Stomach (tissue), 9 donors: ENCODE results near the gene CDPF1. TPM values are rescaled to one million over a fixed set of nuclear protein-coding genes. Genes with fewer than 3 reads are reported as not detected.
A peak's percentile ranks its signal among the peaks of the same experiment; 100 is the strongest.

Experiments
- DNase-seq, 2 donors: peaks; one replicate each; pipeline versions ENCODE4 v3.0.0 to v3.0.0-alpha.2; 2013 to 2019
- H3K27ac ChIP-seq, 5 donors: fragments of 200-600 bp in 4 of 5; sonication (generic) in 4 of 5; one replicate each; pipeline ENCODE4 v1.5.1; 2013 to 2019; ENCODE audit warnings: mild to moderate bottlenecking in 1 of 5, moderate library complexity in 1 of 5
- H3K27me3 ChIP-seq, 3 donors: fragments of 200-600 bp; sonication (generic); one replicate each; pipeline ENCODE4 v1.5.1; 2017 to 2019; ENCODE audit warnings: mixed run types in 1 of 3
- H3K36me3 ChIP-seq, 4 donors: fragments of 200-600 bp; sonication (generic); 1 replicate in 3 of 4; 2 replicates in 1 of 4; pipeline ENCODE4 v1.5.1; 2016 to 2019
- H3K4me1 ChIP-seq, 4 donors: fragments of 200-600 bp; sonication (generic); one replicate each; pipeline ENCODE4 v1.5.1; 2016 to 2019
- H3K4me3 ChIP-seq, 4 donors: fragments of 200-600 bp; sonication (generic) in 3 of 4; one replicate each; pipeline ENCODE4 v1.5.1; 2016 to 2019; ENCODE audit warnings: mild to moderate bottlenecking in 1 of 4
- H3K9me3 ChIP-seq, 4 donors: fragments of 200-600 bp; sonication (generic); one replicate each; pipeline ENCODE4 v1.5.1; 2016 to 2019
- EP300 ChIP-seq: sonication (generic); formaldehyde crosslinking; IDR thresholded peaks from one replicate; pipeline ENCODE4 v1.6.1; 2017; ENCODE audit warnings: antibody characterized with exemption
- POLR2A ChIP-seq, 4 donors: fragments of 450-650 bp; IDR thresholded peaks; one replicate each; pipeline ENCODE4 v1.6.1; 2016; ENCODE audit warnings: antibody characterized with exemption in 4 of 4, control low read depth in 2 of 4, mild to moderate bottlenecking in 1 of 4, moderate library complexity in 1 of 4
- POLR2AphosphoS5 ChIP-seq, 3 donors: sonication (generic); formaldehyde crosslinking; IDR thresholded peaks; one replicate each; pipeline ENCODE4 v1.6.1; 2016; ENCODE audit warnings: antibody characterized with exemption in 3 of 3
- WGBS, 5 donors: extraction: QIAGEN DNeasy Blood & Tissue Kit in 3 of 5; methylation state at CpG; one replicate each; pipeline versions ENCODE4 v1.1.5 to v1.1.7; 2013 to 2018; 5-methylcytosine and 5-hydroxymethylcytosine counted together
- intact Hi-C: fragments of 100-400 bp; cut with DNase I; formaldehyde crosslinking; loops from one replicate; pipeline ENCODE4 v1.15.1; 2023; ENCODE audit warnings: low total_unique reads
- polyA plus RNA-seq, 3 donors: library from polyadenylated mRNA; stranded (reverse); fragments of 200-250 nt; gene quantifications; one replicate each; pipeline ENCODE4 v1.2.3, GENCODE V29; 2013
- total RNA-seq, 5 donors: library from RNA; depleted of rRNA; stranded (reverse); fragments of >200 nt; gene quantifications; one replicate each; pipeline versions ENCODE4 v1.1.0 to v1.2.3, GENCODE V29; 2014 to 2016
- TF ChIP-seq, protein P1 (sequence below), 7 experiments: fragments of 450-650 bp in 4 of 7; fragments of 200-600 bp in 3 of 7; sonication (generic) in 3 of 7; IDR thresholded peaks; one replicate each; pipeline ENCODE4 v1.5.1; 2016 to 2019; ENCODE audit warnings: antibody characterized with exemption in 7 of 7, control low read depth in 2 of 7, mild to moderate bottlenecking in 1 of 7
- donor health status: healthy with polysubstance abuse.
- donor health status: Bipolar disorder and iron deficiency.
- donor health status: healthy.

Gene CDPF1
- total and polyA plus RNA-seq, 8 donors, result 7.2 to 24.6 (median 11.6) TPM; not detected in 1

GRCh38 chr22:46198274-46198673, 51.8 kb downstream of the CDPF1 start:
- no peak overlapping the region for H3K4me3 ChIP-seq
- TF ChIP-seq POLR2A (IDR thresholded peaks at IDR 0.05) (no peak), EP300 (no peak), POLR2AphosphoS5 (IDR thresholded peaks at IDR 0.05) (no peak)
- TF ChIP-seq, protein P1, sequence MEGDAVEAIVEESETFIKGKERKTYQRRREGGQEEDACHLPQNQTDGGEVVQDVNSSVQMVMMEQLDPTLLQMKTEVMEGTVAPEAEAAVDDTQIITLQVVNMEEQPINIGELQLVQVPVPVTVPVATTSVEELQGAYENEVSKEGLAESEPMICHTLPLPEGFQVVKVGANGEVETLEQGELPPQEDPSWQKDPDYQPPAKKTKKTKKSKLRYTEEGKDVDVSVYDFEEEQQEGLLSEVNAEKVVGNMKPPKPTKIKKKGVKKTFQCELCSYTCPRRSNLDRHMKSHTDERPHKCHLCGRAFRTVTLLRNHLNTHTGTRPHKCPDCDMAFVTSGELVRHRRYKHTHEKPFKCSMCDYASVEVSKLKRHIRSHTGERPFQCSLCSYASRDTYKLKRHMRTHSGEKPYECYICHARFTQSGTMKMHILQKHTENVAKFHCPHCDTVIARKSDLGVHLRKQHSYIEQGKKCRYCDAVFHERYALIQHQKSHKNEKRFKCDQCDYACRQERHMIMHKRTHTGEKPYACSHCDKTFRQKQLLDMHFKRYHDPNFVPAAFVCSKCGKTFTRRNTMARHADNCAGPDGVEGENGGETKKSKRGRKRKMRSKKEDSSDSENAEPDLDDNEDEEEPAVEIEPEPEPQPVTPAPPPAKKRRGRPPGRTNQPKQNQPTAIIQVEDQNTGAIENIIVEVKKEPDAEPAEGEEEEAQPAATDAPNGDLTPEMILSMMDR (IDR thresholded peaks at IDR 0.05), result no peak
- intact Hi-C loops, result no loop called here
- peaks cover 19 to 49% (median 35%) of the 10 kb centered on the region in 4 donors for H3K36me3 ChIP-seq
- no peaks in the 10 kb centered on the region for H3K9me3 ChIP-seq
- no peaks in the 10 kb centered on the region for H3K27me3 ChIP-seq
- H3K27ac ChIP-seq, result no peak overlapping the region
- H3K4me1 ChIP-seq, result peaks cover 4 to 29% (median 16%) of the 10 kb centered on the region in 4 donors
- WGBS, 5 donors, result 88 to 95% (median 94%) methylated on average over 18 of the region's 18 CpGs
- no peak for DNase-seq

- Histone ChIP-seq H3K27me3 (no peaks in the 10 kb centered on the region), H3K9me3 (no peaks in the 10 kb centered on the region), H3K4me3 (no peak overlapping the region), H3K27ac (peak overlapping the region in 4 of 5 donors; percentile 22 to 57 (median 30)), H3K36me3 (peaks cover 19 to 30% (median 28%) of the 10 kb centered on the region in 4 donors), H3K4me1 (peaks cover 3 to 22% (median 14%) of the 10 kb centered on the region in 4 donors)
- TF ChIP-seq POLR2A (IDR thresholded peaks at IDR 0.05) (no peak), EP300 (no peak), POLR2AphosphoS5 (IDR thresholded peaks at IDR 0.05) (peak in 1 of 3 donors; percentile 37)
- 36 to 58% (median 40%) methylated on average over 8 of the region's 8 CpGs for WGBS, 5 donors
- peak in 1 of 2 donors; percentile 77 for DNase-seq
- intact Hi-C loops, result no loop called here
Measured at GRCh38 chr22:46196278-46196677, 53.8 kb downstream of the CDPF1 start.

DNA sequence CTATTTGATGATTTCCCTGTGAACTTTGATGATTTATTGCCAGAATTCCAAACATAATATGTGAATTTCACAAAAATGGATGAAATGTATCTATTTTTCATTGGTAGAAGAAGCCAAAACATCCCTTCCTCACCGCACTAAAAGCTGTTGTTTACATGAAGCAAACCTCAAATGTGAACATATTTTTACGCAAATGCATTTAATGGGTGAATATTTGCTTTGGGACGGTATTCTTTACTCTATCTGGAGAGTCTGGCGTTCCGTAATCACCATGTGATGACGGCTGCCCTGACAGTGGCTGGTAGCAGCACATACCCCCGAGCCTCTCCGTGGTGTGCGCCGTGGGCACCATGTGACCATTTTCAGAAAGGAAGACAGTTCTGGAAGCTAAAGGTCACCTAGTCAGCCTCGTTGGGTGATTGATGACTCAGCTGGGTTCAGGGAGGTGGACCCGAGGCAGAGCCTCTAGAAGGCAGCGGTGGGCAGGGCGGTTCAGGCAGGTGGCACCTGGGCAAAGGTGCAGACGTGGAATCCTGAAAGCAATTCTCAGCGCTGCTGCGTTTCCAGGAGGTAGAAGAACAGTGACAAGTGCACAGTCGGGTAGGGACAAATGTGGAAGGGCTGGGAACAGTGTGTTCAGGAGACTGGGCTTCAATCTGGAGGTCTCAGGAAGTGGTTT, 54.5 kb downstream of the CDPF1 start:
- Histone ChIP-seq H3K36me3 (peaks cover 18 to 25% (median 22%) of the 10 kb centered on the region in 4 donors), H3K27me3 (no peaks in the 10 kb centered on the region), H3K9me3 (no peaks in the 10 kb centered on the region), H3K27ac (peak overlapping the region in 3 of 5 donors; percentile 22 to 57 (median 26)), H3K4me1 (peaks cover 0 to 25% (median 12%) of the 10 kb centered on the region in 4 donors), H3K4me3 (no peak overlapping the region)
- peak; percentile 46 to 50 for DNase-seq
- TF ChIP-seq POLR2A (IDR thresholded peaks at IDR 0.05), result no peak
- TF ChIP-seq, protein P1 (IDR thresholded peaks at IDR 0.05), result no peak
- TF ChIP-seq POLR2AphosphoS5 (IDR thresholded peaks at IDR 0.05), result peak in 1 of 3 donors; percentile 7
- TF ChIP-seq EP300, result no peak
- intact Hi-C loops, result no loop called here
- WGBS, 5 donors, result 57 to 72% (median 63%) methylated on average over 18 of the region's 18 CpGs

Other genes with a start within 250 kb of the CDPF1 start
- 10 to 100 TPM in 4 of 5 donors, 1 to 10 TPM in 1; 8.2 to 28.8 (median 19.4) TPM for gene PPARA, start 99.8 kb downstream of the CDPF1 start, total RNA-seq
- gene PPARA, start 99.8 kb downstream of the CDPF1 start, polyA plus RNA-seq, result 1 to 10 TPM; 3.4 to 8.6 (median 5.3) TPM
- under 1 TPM in 1 of 5 donors, not detected in 4; under 0.01 TPM for gene PKDREJ, start 13.1 kb upstream of the CDPF1 start, total RNA-seq
- gene PKDREJ, start 13.1 kb upstream of the CDPF1 start, polyA plus RNA-seq, result under 1 TPM in 2 of 3 donors, not detected in 1; 0.06 to 0.10 TPM
- 100 to 1,000 TPM in 2 of 5 donors, 10 to 100 TPM in 3; 35.2 to 411 (median 88.8) TPM for gene TTC38, start 17.7 kb upstream of the CDPF1 start, total RNA-seq
- 10 to 100 TPM; 20.0 to 36.4 (median 22.7) TPM for gene TTC38, start 17.7 kb upstream of the CDPF1 start, polyA plus RNA-seq
- 10 to 100 TPM in 2 of 5 donors, 1 to 10 TPM in 3; 2.6 to 64.0 (median 8.1) TPM for gene GTSE1, start 46.6 kb upstream of the CDPF1 start, total RNA-seq
- 1 to 10 TPM; 1.1 to 4.3 (median 2.7) TPM for gene GTSE1, start 46.6 kb upstream of the CDPF1 start, polyA plus RNA-seq
- gene TRMU, start 85.4 kb upstream of the CDPF1 start, total RNA-seq, result 100 to 1,000 TPM in 1 of 5 donors, 10 to 100 TPM in 4; 47.9 to 114 (median 68.8) TPM
- gene TRMU, start 85.4 kb upstream of the CDPF1 start, polyA plus RNA-seq, result 10 to 100 TPM; 23.8 to 30.0 (median 28.0) TPM